BLaER1 (cell line): ENCODE measurements around the gene CHN2.

Source experiments
- H3K27ac ChIP-seq: shearing (Covaris generic); formaldehyde crosslinking; 2 replicates; pipeline ENCODE4 v1.8.1; 2022
- H3K27me3 ChIP-seq: shearing (Covaris generic); formaldehyde crosslinking; 2 replicates; pipeline ENCODE4 v1.8.1; 2022
- H3K36me3 ChIP-seq: shearing (Covaris generic); formaldehyde crosslinking; 2 replicates; pipeline ENCODE4 v1.8.1; 2022
- H3K4me1 ChIP-seq: shearing (Covaris generic); formaldehyde crosslinking; 2 replicates; pipeline ENCODE4 v1.8.1; 2022
- H3K4me2 ChIP-seq: shearing (Covaris generic); formaldehyde crosslinking; 2 replicates; pipeline ENCODE4 v1.8.1; 2022
- H3K4me3 ChIP-seq: shearing (Covaris generic); formaldehyde crosslinking; 2 replicates; pipeline ENCODE4 v1.8.1; 2022
- H3K9ac ChIP-seq: shearing (Covaris generic); formaldehyde crosslinking; 2 replicates; pipeline ENCODE4 v1.8.1; 2022
- H3K9me3 ChIP-seq: shearing (Covaris generic); formaldehyde crosslinking; 2 replicates; pipeline ENCODE4 v1.8.1; 2022
- H4K20me1 ChIP-seq: shearing (Covaris generic); formaldehyde crosslinking; 2 replicates; pipeline ENCODE4 v1.8.1; 2022
- Cebpa-rat ChIP-seq: shearing (Covaris generic); IDR thresholded peaks from 2 replicates; pipeline ENCODE4 v1.8.1; 2022

The CHN2 gene

DNA sequence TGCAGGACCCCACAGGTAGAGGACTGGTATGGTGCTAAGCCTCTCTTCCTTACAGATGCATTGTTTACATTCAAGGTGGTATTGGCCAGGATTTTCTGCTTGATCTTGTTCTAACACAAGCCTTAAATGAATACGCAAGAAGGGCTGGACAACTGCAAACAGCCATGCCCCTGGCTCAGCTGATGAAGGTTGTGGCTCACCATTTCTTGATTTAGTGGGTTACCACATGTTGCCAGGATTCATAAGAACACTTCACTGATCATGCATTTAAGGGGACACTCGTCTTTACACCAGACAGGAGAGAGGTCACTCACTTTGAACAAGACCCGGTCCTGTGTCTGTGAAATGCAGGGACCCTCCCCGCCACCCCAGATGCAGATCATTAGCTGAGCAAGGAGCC is 82.2 kb downstream of the CHN2 start:
- no peaks in the 10 kb centered on the region for H3K9me3 ChIP-seq
- H3K4me3 ChIP-seq: no peak overlapping the region
- H3K4me2 ChIP-seq: no peak overlapping the region
- peaks cover 15% of the 10 kb centered on the region; the same call in 1 of the 2 replicates for H3K4me1 ChIP-seq
- no peak for TF ChIP-seq Cebpa-rat
- H3K27me3 ChIP-seq: no peaks in the 10 kb centered on the region
- H3K27ac ChIP-seq: no peak overlapping the region
- H3K9ac ChIP-seq: no peak overlapping the region
- H3K36me3 ChIP-seq: no peaks in the 10 kb centered on the region
- no peaks in the 10 kb centered on the region for H4K20me1 ChIP-seq

DNA sequence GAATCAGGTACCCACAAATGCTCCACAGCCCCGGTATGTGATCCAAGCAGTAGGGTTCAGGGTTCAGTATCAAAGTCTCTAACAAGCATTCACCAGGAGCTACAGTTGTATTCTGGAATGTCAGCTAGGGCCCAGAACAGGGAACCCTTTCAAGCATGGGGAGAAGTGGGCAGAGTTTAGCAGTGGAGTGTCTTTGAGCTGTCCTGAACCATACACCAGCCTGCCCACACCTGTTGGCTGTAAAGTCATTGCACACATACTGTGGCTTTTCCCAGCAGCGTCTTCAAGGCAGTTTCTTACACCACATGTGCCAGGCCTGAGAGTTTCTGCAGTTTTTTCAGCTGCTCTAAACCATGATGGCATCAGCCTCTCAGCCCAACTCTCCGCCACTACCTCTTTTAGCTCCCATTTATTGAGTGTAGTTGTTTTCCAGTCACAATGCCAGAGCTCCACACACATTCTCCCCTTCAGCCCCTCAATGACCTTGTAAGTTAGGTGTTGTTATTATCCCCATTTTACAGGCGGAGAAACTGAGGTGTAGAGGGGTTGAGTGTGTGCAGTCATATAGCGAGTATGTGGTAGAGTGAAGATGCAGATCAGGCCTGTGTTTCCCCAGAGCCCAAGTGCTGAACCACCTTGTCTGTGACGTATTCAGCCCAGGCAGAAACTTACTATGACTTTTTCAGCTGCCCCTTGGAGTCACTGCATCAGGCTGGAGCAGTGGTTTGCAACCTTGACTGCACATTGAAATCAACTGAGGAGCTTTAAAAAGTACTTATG is 83.1 kb downstream of the CHN2 start:
- no peaks in the 10 kb centered on the region for H3K27me3 ChIP-seq
- H3K4me1 ChIP-seq: peaks cover 15% of the 10 kb centered on the region; the same call in 1 of the 2 replicates
- H3K4me3 ChIP-seq: no peak overlapping the region
- no peak overlapping the region for H3K9ac ChIP-seq
- no peak overlapping the region for H3K27ac ChIP-seq
- no peak overlapping the region for H3K4me2 ChIP-seq
- H4K20me1 ChIP-seq: no peaks in the 10 kb centered on the region
- no peak for TF ChIP-seq Cebpa-rat
- H3K9me3 ChIP-seq: no peaks in the 10 kb centered on the region
- no peaks in the 10 kb centered on the region for H3K36me3 ChIP-seq

DNA sequence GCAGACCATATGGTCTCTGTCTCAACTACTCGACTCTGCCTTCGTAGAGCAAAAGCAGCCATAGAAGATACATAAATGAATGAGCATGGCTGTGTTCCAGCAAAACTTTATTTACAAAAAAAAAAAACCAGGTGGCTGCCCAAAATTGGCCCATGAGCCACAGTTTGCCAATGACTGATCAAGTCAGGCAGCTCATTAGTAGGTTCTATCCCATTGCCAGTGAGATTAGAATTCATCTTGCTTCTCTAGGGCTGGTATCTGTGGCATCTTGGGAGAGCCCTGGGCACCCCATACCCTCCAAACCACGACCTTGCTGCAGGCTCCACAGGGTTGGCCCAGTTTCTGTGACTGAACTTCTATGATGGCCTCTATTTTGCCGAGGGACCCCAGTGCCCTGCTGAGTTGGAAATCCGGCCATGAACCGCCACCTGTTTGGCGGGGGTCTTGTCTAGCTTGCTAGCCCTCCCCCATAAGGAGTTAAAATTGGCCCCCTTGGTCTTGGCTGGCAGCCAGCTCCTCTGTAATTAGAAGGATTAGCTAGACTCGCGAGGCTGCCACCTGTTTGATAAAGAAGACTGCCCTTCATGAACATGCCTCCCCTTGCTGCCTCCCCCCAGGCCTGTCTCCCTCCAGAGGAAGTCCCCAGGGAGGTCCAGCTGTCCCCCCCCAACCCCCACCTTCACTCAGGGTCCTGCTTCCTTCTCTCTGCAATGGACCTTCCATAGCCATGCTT is 83.9 kb downstream of the CHN2 start:
- no peak overlapping the region for H3K4me2 ChIP-seq

DNA sequence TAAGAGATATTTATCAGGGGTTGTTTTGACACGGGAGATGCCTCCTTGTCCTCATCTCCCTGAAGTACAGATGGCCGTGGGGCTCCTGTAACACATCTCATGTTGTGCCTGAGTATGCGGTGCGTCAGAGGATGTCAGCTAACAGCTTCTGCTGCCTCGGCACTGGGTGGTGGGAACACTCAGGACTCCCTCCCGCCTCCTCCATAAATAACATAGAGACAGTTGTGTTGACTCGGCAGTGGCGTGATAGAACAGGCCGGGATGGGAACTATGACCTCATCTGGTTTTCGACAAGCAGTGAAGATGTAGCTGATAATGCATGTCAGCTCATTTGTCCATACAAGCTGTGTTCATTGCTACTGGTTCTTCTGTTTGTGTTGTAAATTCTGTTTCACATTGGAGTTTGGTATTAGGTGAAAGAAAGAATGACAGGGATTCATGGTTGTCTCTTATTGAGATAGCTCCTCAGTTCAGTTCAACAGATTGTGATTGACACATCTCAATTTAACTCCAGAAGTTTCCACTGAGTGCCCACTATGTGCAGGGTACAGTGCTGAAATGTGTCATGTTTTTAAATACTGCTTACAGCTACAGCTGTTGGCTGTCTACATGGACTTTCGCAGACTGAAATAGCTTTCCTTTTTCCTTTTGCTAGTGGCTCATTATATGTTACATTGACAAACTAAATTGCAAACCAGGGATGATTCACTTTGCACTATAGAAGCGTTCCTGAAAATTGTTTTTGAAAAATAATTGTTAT is 87.4 kb downstream of the CHN2 start:
- Histone ChIP-seq H4K20me1 (no peaks in the 10 kb centered on the region), H3K9me3 (no peaks in the 10 kb centered on the region), H3K27ac (no peak overlapping the region), H3K4me1 (peaks cover under 1% of the 10 kb centered on the region; the same call in 1 of the 2 replicates), H3K4me2 (no peak overlapping the region), H3K27me3 (no peaks in the 10 kb centered on the region), H3K36me3 (no peaks in the 10 kb centered on the region), H3K4me3 (no peak overlapping the region), H3K9ac (no peak overlapping the region)
- TF ChIP-seq Cebpa-rat: no peak

More for the DNA sequence above, 83.9 kb downstream of the CHN2 start:
- no peaks in the 10 kb centered on the region for H3K36me3 ChIP-seq
- no peak overlapping the region for H3K9ac ChIP-seq
- peaks cover 15% of the 10 kb centered on the region; the same call in 1 of the 2 replicates for H3K4me1 ChIP-seq
- no peak for TF ChIP-seq Cebpa-rat
- H3K9me3 ChIP-seq: no peaks in the 10 kb centered on the region
- H3K27ac ChIP-seq: no peak overlapping the region
- no peaks in the 10 kb centered on the region for H3K27me3 ChIP-seq
- no peaks in the 10 kb centered on the region for H4K20me1 ChIP-seq
- no peak overlapping the region for H3K4me3 ChIP-seq

DNA sequence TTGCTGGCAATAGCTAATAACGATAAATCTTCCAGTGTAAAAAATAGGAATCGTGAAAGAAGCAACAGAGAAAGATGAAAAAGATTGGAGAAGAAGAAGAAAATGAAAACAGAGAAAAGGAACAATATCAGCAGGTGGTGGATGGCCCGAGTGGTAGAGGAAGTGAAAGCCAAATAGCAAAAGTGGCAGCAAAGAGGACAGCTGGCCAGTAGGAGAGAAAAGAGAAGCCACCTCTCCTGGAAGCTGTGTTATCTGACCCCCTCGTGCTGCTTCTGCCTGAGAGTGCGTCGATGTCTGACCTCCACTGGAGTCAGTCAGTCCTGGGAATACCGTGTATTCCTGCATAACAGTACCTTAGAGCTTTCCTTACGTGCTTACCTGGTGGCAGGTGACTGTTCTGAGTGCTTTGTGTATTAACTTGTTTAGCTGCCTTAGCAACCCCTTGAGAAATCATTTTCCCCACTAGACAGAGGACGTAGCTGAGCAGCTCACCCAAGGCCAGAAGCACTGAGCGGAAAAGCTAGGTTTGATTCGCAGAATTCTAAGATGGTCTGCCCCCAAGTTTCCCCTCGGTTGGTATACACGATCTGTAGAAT is 88.3 kb downstream of the CHN2 start:
- Histone ChIP-seq H3K9me3 (no peaks in the 10 kb centered on the region), H3K27me3 (no peaks in the 10 kb centered on the region), H3K27ac (no peak overlapping the region), H3K36me3 (no peaks in the 10 kb centered on the region), H3K9ac (no peak overlapping the region), H4K20me1 (no peaks in the 10 kb centered on the region), H3K4me3 (no peak overlapping the region), H3K4me2 (no peak overlapping the region), H3K4me1 (no peaks in the 10 kb centered on the region; the same call in 1 of the 2 replicates)
- no peak for TF ChIP-seq Cebpa-rat

DNA sequence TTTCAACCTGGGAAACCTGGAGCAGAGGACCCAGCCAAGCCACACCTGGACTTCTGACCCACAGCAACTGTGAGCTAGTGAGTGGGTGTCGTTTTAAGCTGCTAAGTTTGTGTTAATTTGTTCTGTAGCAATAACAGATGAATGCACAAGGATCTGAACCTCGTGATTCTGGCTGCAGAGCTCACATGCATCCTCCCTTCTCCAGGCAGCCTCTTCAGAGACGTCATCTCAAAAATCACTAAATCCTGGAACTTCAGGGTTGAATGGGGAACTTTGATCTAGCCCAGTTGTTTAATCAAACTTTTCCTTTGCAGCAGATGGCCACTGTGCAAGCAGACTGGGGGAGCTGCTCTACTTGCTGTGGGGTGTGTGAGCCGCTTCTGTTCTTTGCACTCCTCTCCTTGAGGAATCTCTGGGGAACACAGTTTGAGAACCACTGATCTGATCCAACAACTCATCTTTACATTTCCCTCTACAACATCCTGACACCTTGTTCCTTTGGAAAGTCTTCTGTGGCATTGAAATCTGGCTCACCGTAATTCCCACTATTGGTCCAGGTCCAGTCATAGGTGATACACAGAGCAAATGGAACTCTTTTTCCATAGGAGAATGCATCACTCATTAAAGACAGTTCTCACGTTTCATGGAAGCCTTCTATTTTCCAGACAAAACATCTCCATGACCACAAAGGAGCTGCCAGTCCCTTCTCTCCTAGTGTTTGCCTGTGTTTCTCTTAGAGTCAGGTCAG is 90.3 kb downstream of the CHN2 start:
- Histone ChIP-seq H3K27me3 (no peaks in the 10 kb centered on the region), H3K4me2 (no peak overlapping the region), H4K20me1 (no peaks in the 10 kb centered on the region), H3K9me3 (no peaks in the 10 kb centered on the region), H3K4me3 (no peak overlapping the region), H3K27ac (no peak overlapping the region), H3K4me1 (no peaks in the 10 kb centered on the region), H3K9ac (no peak overlapping the region), H3K36me3 (no peaks in the 10 kb centered on the region)
- TF ChIP-seq Cebpa-rat: no peak

DNA sequence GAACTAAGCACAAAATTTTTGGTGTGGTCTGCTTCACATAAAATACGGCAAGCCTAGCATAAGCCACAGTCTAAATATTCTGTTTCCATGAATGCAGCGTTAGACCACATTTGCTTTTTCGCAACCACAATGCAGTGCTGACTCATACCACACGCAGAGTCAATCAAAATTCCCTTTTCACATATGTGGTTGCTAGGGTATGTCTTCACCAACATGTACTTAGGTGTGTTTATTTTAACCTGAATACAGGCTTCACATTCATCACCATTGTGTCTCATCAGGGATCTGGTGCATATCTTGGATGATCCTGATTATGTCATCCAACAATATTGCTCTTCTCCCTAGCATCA is 90.8 kb downstream of the CHN2 start:
- no peaks in the 10 kb centered on the region for H3K4me1 ChIP-seq
- no peak overlapping the region for H3K9ac ChIP-seq
- no peaks in the 10 kb centered on the region for H3K36me3 ChIP-seq
- H3K4me3 ChIP-seq: no peak overlapping the region
- no peaks in the 10 kb centered on the region for H3K9me3 ChIP-seq
- no peak for TF ChIP-seq Cebpa-rat
- no peak overlapping the region for H3K4me2 ChIP-seq
- no peaks in the 10 kb centered on the region for H3K27me3 ChIP-seq
- H3K27ac ChIP-seq: no peak overlapping the region
- no peaks in the 10 kb centered on the region for H4K20me1 ChIP-seq

DNA sequence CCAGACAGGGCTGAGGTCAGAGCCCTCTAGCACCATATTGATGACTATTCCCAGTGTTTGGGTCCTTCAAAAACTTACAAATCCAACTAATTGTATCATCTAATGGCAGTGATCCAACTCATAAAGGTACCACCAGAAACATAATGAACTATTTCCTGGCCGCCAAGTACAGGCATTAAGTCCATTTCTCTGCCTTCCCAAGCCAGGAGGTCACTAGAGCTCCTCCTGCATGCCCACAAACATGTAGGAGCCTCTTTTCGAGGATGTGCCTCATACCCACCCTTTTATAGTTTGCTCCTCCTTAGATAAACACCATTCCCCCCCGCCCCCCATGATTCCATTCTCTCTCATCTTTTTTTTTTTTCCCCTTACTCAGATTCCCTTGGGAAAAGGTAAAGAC is 91.3 kb downstream of the CHN2 start:
- Histone ChIP-seq H3K27ac (no peak overlapping the region), H3K36me3 (no peaks in the 10 kb centered on the region), H3K9me3 (no peaks in the 10 kb centered on the region), H3K4me2 (no peak overlapping the region), H3K4me3 (no peak overlapping the region), H3K27me3 (no peaks in the 10 kb centered on the region), H3K9ac (no peak overlapping the region), H4K20me1 (no peaks in the 10 kb centered on the region), H3K4me1 (no peaks in the 10 kb centered on the region)
- TF ChIP-seq Cebpa-rat: no peak

DNA sequence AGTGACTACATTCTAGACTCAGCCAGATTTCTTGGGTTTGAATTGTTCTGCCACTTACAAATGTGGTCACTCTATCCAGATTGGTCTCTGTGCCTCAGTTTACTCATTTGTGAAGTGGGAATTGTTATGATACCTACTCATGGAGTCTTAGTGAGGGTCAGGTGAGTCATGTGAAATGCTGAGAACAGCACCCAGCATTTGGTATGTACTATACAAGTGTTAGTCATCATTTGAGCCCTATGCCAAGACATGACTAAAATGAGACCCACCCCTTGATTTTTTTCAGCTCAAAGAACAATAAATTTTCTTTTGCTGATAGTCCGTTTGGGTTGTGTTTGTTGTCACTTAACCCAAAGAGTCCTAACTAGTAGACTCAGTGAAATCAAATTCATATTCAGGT is 92.8 kb downstream of the CHN2 start:
- H3K4me2 ChIP-seq: no peak overlapping the region
- no peak overlapping the region for H3K4me3 ChIP-seq
- H3K4me1 ChIP-seq: no peaks in the 10 kb centered on the region
- H4K20me1 ChIP-seq: no peaks in the 10 kb centered on the region
- no peak overlapping the region for H3K9ac ChIP-seq
- H3K36me3 ChIP-seq: no peaks in the 10 kb centered on the region
- no peaks in the 10 kb centered on the region for H3K27me3 ChIP-seq
- no peak overlapping the region for H3K27ac ChIP-seq
- H3K9me3 ChIP-seq: no peaks in the 10 kb centered on the region
- TF ChIP-seq Cebpa-rat: no peak
